Neural progenitor cell (in vitro differentiated cells): ENCODE measurements around the gene JAK2. TPM values are rescaled to one million over a fixed set of nuclear protein-coding genes. Genes with fewer than 3 reads are reported as not detected.
A peak's percentile ranks its signal among the peaks of the same experiment; 100 is the strongest.

Source experiments
- DNase-seq: peaks from one replicate; pipeline ENCODE4 v3.0.0-alpha.2; 2016; ENCODE audit warnings: low spot score
- H2AFZ ChIP-seq: fragments of 200-600 bp; sonication (generic); replicated peaks from 2 replicates; pipeline ENCODE4 v1.6.1; 2016; ENCODE audit warnings: antibody characterized with exemption
- H3F3A ChIP-seq: fragments of 200-600 bp; sonication (generic); 2 replicates; pipeline ENCODE4 v1.6.1; 2016; ENCODE audit warnings: antibody characterized with exemption, low read depth
- H3K27ac ChIP-seq: fragments of 200-600 bp; sonication (generic); 2 replicates; pipeline ENCODE4 v1.5.1; 2016; ENCODE audit warnings: mild to moderate bottlenecking
- H3K27me3 ChIP-seq: fragments of 200-600 bp; sonication (generic); 2 replicates; pipeline ENCODE4 v1.6.1; 2016; ENCODE audit warnings: mild to moderate bottlenecking, moderate library complexity
- H3K36me3 ChIP-seq: fragments of 200-600 bp; sonication (generic); 2 replicates; pipeline ENCODE4 v1.5.1; 2016
- H3K4me1 ChIP-seq: fragments of 200-600 bp; sonication (generic); 2 replicates; pipeline ENCODE4 v1.6.1; 2016; ENCODE audit warnings: mixed run types
- H3K4me2 ChIP-seq: fragments of 200-600 bp; sonication (generic); 2 replicates; pipeline ENCODE4 v1.6.1; 2016
- H3K4me3 ChIP-seq: fragments of 200-600 bp; sonication (generic); 2 replicates; pipeline ENCODE4 v1.5.1; 2016
- H3K79me2 ChIP-seq: fragments of 200-600 bp; sonication (generic); 2 replicates; pipeline ENCODE4 v1.6.1; 2016; ENCODE audit warnings: low read depth
- H3K9ac ChIP-seq: fragments of 200-600 bp; sonication (generic); 2 replicates; pipeline ENCODE4 v1.6.1; 2016
- H3K9me3 ChIP-seq: fragments of 200-600 bp; sonication (generic); 2 replicates; pipeline ENCODE4 v1.5.1; 2016; ENCODE audit warnings: low read depth
- H4K20me1 ChIP-seq: fragments of 200-600 bp; sonication (generic); 2 replicates; pipeline ENCODE4 v1.6.1; 2016; ENCODE audit warnings: low read depth
- H3K27ac Mint-ChIP-seq: 3 replicates; pipeline ENCODE4 v1.8.0; 2021; ENCODE audit warnings: mixed read lengths
- H3K27me3 Mint-ChIP-seq: 2 replicates; pipeline ENCODE4 v1.8.0; 2022; ENCODE audit warnings: low read depth, mild to moderate bottlenecking, inconsistent platforms, moderate library complexity, mixed read lengths; ENCODE audit not compliant: insufficient read depth
- H3K36me3 Mint-ChIP-seq: 3 replicates; pipeline ENCODE4 v1.8.0; 2021; ENCODE audit warnings: mixed read lengths
- H3K4me1 Mint-ChIP-seq: 3 replicates; pipeline ENCODE4 v1.8.0; 2021; ENCODE audit warnings: mixed read lengths
- H3K4me3 Mint-ChIP-seq: 3 replicates; pipeline ENCODE4 v1.8.0; 2021; ENCODE audit warnings: mild to moderate bottlenecking, moderate library complexity, mixed read lengths
- H3K9me3 Mint-ChIP-seq: 3 replicates; pipeline ENCODE4 v1.8.0; 2020; ENCODE audit warnings: mixed read lengths
- EZH2 ChIP-seq: fragments of 200-600 bp; sonication (generic); IDR thresholded peaks from 2 replicates; pipeline ENCODE4 v1.6.1; 2017; ENCODE audit warnings: antibody characterized with exemption, mild to moderate bottlenecking, moderate library complexity
- EZH2phosphoT487 ChIP-seq: fragments of 200-600 bp; sonication (generic); IDR thresholded peaks from 2 replicates; pipeline ENCODE4 v1.6.1; 2017; ENCODE audit warnings: antibody characterized with exemption
- total RNA-seq: library from RNA; depleted of rRNA; stranded (reverse); fragments of >200 nt; gene quantifications from 2 replicates; pipeline ENCODE4 v1.2.3, GENCODE V29; 2015; ENCODE audit warnings: low replicate concordance
- TF ChIP-seq, protein P1 (sequence below): fragments of 200-600 bp; sonication (generic); IDR thresholded peaks from 2 replicates; pipeline ENCODE4 v1.5.1; 2017; ENCODE audit warnings: antibody characterized with exemption, mild to moderate bottlenecking

JAK2 gene
- total RNA-seq, result 3.2 and 3.9 TPM in 2 replicates

DNA sequence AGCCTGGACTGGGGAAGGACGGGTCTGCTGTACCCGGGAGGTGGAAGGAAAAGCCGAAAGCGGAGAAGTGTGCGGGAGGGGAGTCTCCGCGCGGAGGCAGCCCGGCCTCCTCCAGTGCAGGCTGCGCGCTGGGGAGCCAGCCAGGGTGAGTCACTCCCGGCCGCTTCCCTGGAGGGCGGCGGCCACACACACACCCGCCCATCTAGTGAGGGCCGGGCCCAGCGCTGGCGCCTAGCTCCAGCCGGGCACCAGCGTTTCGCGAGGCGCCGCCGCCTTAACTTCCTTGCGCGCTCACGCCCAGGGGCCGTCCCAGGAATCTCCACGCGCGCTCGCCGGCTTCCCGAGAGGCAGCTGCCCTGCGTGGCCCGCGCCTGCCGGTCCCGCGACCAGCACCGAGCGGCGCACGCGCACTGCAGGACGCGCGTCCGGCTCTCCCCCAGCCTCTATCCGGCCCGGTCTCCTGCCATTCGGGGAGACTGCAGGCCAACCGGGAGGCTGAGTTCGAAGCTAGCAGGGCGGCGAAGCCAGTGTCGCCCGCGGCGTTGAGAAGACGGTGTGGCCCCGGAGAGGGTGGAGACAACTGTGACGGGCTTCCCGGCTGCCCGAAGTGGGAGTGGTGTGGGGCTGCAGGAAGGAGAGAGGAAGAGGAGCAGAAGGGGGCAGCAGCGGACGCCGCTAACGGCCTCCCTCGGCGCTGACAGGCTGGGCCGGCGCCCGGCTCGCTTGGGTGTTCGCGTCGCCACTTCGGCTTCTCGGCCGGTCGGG, at the start of gene JAK2:
Gene JAK2, plus strand, starts transcription at position 652 of the 765 bp plus-strand sequence. CDS start 36,716 bp downstream, outside the sequence.
- no peaks in the 10 kb centered on the region for H3K9me3 ChIP-seq
- Mint-ChIP-seq H3K9me3 (no peaks in the 10 kb centered on the region), H3K27ac (peak within 1 kb of the TSS; percentile 90), H3K4me3 (peak within 1 kb of the TSS; percentile 86), H3K36me3 (no peaks in the 10 kb centered on the region), H3K27me3 (peaks cover 6% of the 10 kb centered on the region), H3K4me1 (peaks cover 15% of the 10 kb centered on the region)
- peak within 1 kb of the TSS; percentile 95 for H2AFZ ChIP-seq
- peak; percentile 91 for DNase-seq
- peak within 1 kb of the TSS; percentile 49 for H3K27ac ChIP-seq
- peaks cover 36% of the 10 kb centered on the region for H3K27me3 ChIP-seq
- peaks cover 14% of the 10 kb centered on the region for H3K4me1 ChIP-seq
- H3K79me2 ChIP-seq, result no peaks in the 10 kb centered on the region
- peaks cover 37% of the 10 kb centered on the region for H3F3A ChIP-seq
- peak within 1 kb of the TSS; percentile 28 for H3K9ac ChIP-seq
- H3K36me3 ChIP-seq, result no peaks in the 10 kb centered on the region
- no peaks in the 10 kb centered on the region for H4K20me1 ChIP-seq
- H3K4me3 ChIP-seq, result peak within 1 kb of the TSS; percentile 82
- TF ChIP-seq EZH2phosphoT487 (peak; percentile 14), EZH2 (peak; percentile 66)
- TF ChIP-seq, protein P1, sequence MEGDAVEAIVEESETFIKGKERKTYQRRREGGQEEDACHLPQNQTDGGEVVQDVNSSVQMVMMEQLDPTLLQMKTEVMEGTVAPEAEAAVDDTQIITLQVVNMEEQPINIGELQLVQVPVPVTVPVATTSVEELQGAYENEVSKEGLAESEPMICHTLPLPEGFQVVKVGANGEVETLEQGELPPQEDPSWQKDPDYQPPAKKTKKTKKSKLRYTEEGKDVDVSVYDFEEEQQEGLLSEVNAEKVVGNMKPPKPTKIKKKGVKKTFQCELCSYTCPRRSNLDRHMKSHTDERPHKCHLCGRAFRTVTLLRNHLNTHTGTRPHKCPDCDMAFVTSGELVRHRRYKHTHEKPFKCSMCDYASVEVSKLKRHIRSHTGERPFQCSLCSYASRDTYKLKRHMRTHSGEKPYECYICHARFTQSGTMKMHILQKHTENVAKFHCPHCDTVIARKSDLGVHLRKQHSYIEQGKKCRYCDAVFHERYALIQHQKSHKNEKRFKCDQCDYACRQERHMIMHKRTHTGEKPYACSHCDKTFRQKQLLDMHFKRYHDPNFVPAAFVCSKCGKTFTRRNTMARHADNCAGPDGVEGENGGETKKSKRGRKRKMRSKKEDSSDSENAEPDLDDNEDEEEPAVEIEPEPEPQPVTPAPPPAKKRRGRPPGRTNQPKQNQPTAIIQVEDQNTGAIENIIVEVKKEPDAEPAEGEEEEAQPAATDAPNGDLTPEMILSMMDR, result peak; percentile 56
- H3K4me2 ChIP-seq, result peak within 1 kb of the TSS; percentile 91

DNA sequence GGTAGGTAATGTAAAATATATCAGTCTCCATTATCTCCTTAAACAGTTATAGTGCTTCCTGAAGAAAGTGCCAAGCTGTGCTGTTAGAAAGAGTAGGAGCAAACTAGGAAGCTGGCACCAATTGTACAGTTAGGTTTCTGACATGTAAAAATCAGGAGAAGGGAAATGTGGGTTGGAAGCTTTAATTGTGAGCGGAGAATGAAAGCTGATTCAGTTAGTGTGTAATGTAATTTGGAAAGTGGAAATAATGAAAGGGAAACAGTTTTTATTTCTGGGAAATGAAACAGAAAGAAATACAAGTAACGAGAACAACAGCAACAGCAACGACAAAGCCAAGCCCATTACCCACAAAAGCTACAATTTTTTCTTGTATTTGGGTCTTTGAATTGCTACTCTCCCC, 48.8 kb upstream of the JAK2 start:
- Histone ChIP-seq H3K36me3 (no peaks in the 10 kb centered on the region), H3K27ac (no peak overlapping the region), H4K20me1 (peaks cover 8% of the 10 kb centered on the region), H3K4me2 (no peak overlapping the region), H3K9me3 (no peaks in the 10 kb centered on the region), H2AFZ (no peak overlapping the region), H3F3A (peaks cover 12% of the 10 kb centered on the region), H3K4me1 (peaks cover 18% of the 10 kb centered on the region), H3K4me3 (no peak overlapping the region), H3K27me3 (no peaks in the 10 kb centered on the region), H3K9ac (no peak overlapping the region), H3K79me2 (no peaks in the 10 kb centered on the region)
- H3K36me3 Mint-ChIP-seq, result no peaks in the 10 kb centered on the region
- TF ChIP-seq, protein P1, result no peak
- H3K27ac Mint-ChIP-seq, result peak overlapping the region; percentile 48
- H3K9me3 Mint-ChIP-seq, result no peaks in the 10 kb centered on the region
- H3K4me1 Mint-ChIP-seq, result peaks cover 21% of the 10 kb centered on the region
- peaks cover 8% of the 10 kb centered on the region for H3K27me3 Mint-ChIP-seq
- H3K4me3 Mint-ChIP-seq, result no peak overlapping the region
- no peak for DNase-seq

DNA sequence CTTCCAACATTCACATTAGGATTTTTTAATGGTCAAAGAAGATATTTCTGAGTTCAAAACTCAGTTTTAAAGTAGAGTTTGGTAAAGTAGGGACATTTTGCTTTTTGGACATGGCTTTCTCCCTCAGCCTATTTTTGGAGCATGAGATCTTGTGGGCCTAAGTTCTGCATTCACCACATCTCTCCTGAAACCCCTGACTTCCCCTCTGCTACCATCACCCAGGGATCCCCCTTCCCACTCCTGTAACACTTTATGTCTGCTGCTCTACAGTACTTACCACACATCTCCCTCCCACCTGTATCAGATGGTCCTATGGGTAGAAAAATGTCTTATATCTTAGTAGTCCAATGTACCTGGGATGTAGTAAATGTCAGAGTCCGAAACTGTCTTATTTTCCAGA, 48.2 kb upstream of the JAK2 start:
- H3K27ac Mint-ChIP-seq, result no peak overlapping the region
- TF ChIP-seq EZH2phosphoT487 (no peak), EZH2 (no peak)
- TF ChIP-seq, protein P1, result no peak

More for the DNA sequence above, 48.2 kb upstream of the JAK2 start:
- DNase-seq, result no peak
- no peaks in the 10 kb centered on the region for H3K9me3 ChIP-seq
- H3K36me3 ChIP-seq, result no peaks in the 10 kb centered on the region
- H2AFZ ChIP-seq, result no peak overlapping the region
- peaks cover 18% of the 10 kb centered on the region for H3K4me1 ChIP-seq
- H4K20me1 ChIP-seq, result peaks cover 8% of the 10 kb centered on the region
- H3K4me3 ChIP-seq, result no peak overlapping the region
- peaks cover 21% of the 10 kb centered on the region for H3K4me1 Mint-ChIP-seq
- H3K27me3 ChIP-seq, result no peaks in the 10 kb centered on the region
- H3K79me2 ChIP-seq, result no peaks in the 10 kb centered on the region
- H3K4me3 Mint-ChIP-seq, result no peak overlapping the region
- no peaks in the 10 kb centered on the region for H3K9me3 Mint-ChIP-seq
- H3K4me2 ChIP-seq, result no peak overlapping the region
- H3K36me3 Mint-ChIP-seq, result no peaks in the 10 kb centered on the region
- H3K9ac ChIP-seq, result no peak overlapping the region
- peaks cover 12% of the 10 kb centered on the region for H3F3A ChIP-seq
- no peak overlapping the region for H3K27ac ChIP-seq
- peaks cover 8% of the 10 kb centered on the region for H3K27me3 Mint-ChIP-seq
